IPS-11a (cell line): ENCODE measurements around the gene BRIP1.
"Not testable (repeated sequence)": the region's sequence is repeated elsewhere in the genome, so short reads cannot be mapped to it uniquely, and the experiment has no call there.

Source experiments
- H3K4me3 ChIP-seq: one replicate; pipeline ENCODE4 v1.5.1; 2013; ENCODE audit warnings: low read depth, low read length, control low read depth

Gene BRIP1

GRCh38 chr17:61831099-61831498, 32.2 kb downstream of the BRIP1 start:
- no peak overlapping the region for H3K4me3 ChIP-seq

GRCh38 chr17:61828694-61829093, 34.6 kb downstream of the BRIP1 start:
- no peak overlapping the region for H3K4me3 ChIP-seq

GRCh38 chr17:61827649-61828395, 35.5 kb downstream of the BRIP1 start:
- no peak overlapping the region for H3K4me3 ChIP-seq

GRCh38 chr17:61826866-61827265, 36.5 kb downstream of the BRIP1 start:
- H3K4me3 ChIP-seq = not testable (repeated sequence)

GRCh38 chr17:61826198-61826597, 37.1 kb downstream of the BRIP1 start:
- H3K4me3 ChIP-seq = not testable (repeated sequence)

- no peak overlapping the region for H3K4me3 ChIP-seq
Measured at GRCh38 chr17:61825448-61826137, 37.7 kb downstream of the BRIP1 start.

GRCh38 chr17:61822326-61823285, 40.7 kb downstream of the BRIP1 start:
- no peak overlapping the region for H3K4me3 ChIP-seq

GRCh38 chr17:61821655-61822054, 41.7 kb downstream of the BRIP1 start:
- H3K4me3 ChIP-seq = no peak overlapping the region

- not testable (repeated sequence) for H3K4me3 ChIP-seq
Measured at GRCh38 chr17:61819265-61819664, 44.1 kb downstream of the BRIP1 start.

- H3K4me3 ChIP-seq = no peak overlapping the region
Measured at GRCh38 chr17:61818225-61818624, 45.1 kb downstream of the BRIP1 start.

- H3K4me3 ChIP-seq = no peak overlapping the region
Measured at GRCh38 chr17:61817452-61817851, 45.9 kb downstream of the BRIP1 start.

- no peak overlapping the region for H3K4me3 ChIP-seq
Measured at GRCh38 chr17:61816538-61816937, 46.8 kb downstream of the BRIP1 start.

GRCh38 chr17:61815863-61816503, 47.3 kb downstream of the BRIP1 start:
- H3K4me3 ChIP-seq = no peak overlapping the region

GRCh38 chr17:61814485-61814884, 48.8 kb downstream of the BRIP1 start:
- no peak overlapping the region for H3K4me3 ChIP-seq

GRCh38 chr17:61813211-61813610, 50.1 kb downstream of the BRIP1 start:
- no peak overlapping the region for H3K4me3 ChIP-seq

GRCh38 chr17:61812747-61813146, 50.6 kb downstream of the BRIP1 start:
- no peak overlapping the region for H3K4me3 ChIP-seq

- H3K4me3 ChIP-seq = no peak overlapping the region
Measured at GRCh38 chr17:61809816-61810392, 53.4 kb downstream of the BRIP1 start.

- no peak overlapping the region for H3K4me3 ChIP-seq
Measured at GRCh38 chr17:61808442-61808841, 54.9 kb downstream of the BRIP1 start.

- no peak overlapping the region for H3K4me3 ChIP-seq
Measured at GRCh38 chr17:61806936-61807335, 56.4 kb downstream of the BRIP1 start.

- H3K4me3 ChIP-seq = no peak overlapping the region
Measured at GRCh38 chr17:61806081-61806828, 57.1 kb downstream of the BRIP1 start.
